ENCODE results near the gene ZCCHC12.

Gene ZCCHC12

GRCh38 chrX:118872102-118872566 lies 48.5 kb downstream of the ZCCHC12 start:
- DNase-seq = no peak

All from AML-193 (cell line).